ENCODE data around the gene FDXR.

Gene FDXR

DNA sequence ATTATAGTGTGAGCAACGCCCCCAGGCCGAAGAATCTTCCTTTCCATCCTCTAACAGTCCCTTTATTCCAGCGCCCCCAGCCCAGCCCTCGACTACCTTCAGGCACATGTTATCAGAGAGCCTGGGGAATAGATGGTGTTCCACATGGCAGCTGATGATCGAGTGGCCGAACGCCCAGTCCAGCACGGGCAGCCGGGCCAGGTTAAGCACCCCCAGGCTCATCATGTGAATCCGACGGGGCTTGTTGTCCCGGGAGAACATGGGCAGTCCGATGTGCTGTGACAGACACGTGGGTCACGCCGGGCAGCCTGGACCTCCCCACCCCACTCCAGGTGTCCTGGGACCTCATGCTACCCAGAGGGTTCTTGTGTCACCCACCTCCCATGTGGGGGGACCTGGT, 6.5 kb upstream of the FDXR start:
- Histone ChIP-seq H3K27me3 (ENCODE audit: insufficient read depth, poor library complexity, severe bottlenecking) (no peaks in the 10 kb centered on the region), H3K4me3 (replicated peaks; ENCODE audit: insufficient read depth, low read length) (no peak overlapping the region), H3K27ac (replicated peaks) (no peak overlapping the region)
- DNase-seq (ENCODE audit: low read depth in 1 of 2, low spot score in 1 of 2), result no peak
- TF ChIP-seq POLR2AphosphoS5 (IDR thresholded peaks at IDR 0.05; ENCODE audit: low read depth), result no peak
- TF ChIP-seq, protein P1, sequence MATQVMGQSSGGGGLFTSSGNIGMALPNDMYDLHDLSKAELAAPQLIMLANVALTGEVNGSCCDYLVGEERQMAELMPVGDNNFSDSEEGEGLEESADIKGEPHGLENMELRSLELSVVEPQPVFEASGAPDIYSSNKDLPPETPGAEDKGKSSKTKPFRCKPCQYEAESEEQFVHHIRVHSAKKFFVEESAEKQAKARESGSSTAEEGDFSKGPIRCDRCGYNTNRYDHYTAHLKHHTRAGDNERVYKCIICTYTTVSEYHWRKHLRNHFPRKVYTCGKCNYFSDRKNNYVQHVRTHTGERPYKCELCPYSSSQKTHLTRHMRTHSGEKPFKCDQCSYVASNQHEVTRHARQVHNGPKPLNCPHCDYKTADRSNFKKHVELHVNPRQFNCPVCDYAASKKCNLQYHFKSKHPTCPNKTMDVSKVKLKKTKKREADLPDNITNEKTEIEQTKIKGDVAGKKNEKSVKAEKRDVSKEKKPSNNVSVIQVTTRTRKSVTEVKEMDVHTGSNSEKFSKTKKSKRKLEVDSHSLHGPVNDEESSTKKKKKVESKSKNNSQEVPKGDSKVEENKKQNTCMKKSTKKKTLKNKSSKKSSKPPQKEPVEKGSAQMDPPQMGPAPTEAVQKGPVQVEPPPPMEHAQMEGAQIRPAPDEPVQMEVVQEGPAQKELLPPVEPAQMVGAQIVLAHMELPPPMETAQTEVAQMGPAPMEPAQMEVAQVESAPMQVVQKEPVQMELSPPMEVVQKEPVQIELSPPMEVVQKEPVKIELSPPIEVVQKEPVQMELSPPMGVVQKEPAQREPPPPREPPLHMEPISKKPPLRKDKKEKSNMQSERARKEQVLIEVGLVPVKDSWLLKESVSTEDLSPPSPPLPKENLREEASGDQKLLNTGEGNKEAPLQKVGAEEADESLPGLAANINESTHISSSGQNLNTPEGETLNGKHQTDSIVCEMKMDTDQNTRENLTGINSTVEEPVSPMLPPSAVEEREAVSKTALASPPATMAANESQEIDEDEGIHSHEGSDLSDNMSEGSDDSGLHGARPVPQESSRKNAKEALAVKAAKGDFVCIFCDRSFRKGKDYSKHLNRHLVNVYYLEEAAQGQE (IDR thresholded peaks at IDR 0.05; ENCODE audit: insufficient replicate concordance, low read depth), result no peak
- TF ChIP-seq GABPA (IDR thresholded peaks at IDR 0.05; ENCODE audit: low read depth), result no peak
- TF ChIP-seq, protein P2, sequence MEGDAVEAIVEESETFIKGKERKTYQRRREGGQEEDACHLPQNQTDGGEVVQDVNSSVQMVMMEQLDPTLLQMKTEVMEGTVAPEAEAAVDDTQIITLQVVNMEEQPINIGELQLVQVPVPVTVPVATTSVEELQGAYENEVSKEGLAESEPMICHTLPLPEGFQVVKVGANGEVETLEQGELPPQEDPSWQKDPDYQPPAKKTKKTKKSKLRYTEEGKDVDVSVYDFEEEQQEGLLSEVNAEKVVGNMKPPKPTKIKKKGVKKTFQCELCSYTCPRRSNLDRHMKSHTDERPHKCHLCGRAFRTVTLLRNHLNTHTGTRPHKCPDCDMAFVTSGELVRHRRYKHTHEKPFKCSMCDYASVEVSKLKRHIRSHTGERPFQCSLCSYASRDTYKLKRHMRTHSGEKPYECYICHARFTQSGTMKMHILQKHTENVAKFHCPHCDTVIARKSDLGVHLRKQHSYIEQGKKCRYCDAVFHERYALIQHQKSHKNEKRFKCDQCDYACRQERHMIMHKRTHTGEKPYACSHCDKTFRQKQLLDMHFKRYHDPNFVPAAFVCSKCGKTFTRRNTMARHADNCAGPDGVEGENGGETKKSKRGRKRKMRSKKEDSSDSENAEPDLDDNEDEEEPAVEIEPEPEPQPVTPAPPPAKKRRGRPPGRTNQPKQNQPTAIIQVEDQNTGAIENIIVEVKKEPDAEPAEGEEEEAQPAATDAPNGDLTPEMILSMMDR (IDR thresholded peaks at IDR 0.05; ENCODE audit: insufficient read depth, low read length), result no peak
- no peak for TF ChIP-seq SPI1 (IDR thresholded peaks at IDR 0.05; ENCODE audit: borderline replicate concordance, low read depth)

- H3K27me3 ChIP-seq (ENCODE audit: insufficient read depth, poor library complexity, severe bottlenecking), result no peaks in the 10 kb centered on the region
- H3K4me3 ChIP-seq (replicated peaks; ENCODE audit: insufficient read depth, low read length), result no peak overlapping the region
- H3K27ac ChIP-seq (replicated peaks), result no peak overlapping the region
- TF ChIP-seq, protein P1 (IDR thresholded peaks at IDR 0.05; ENCODE audit: insufficient replicate concordance, low read depth), result no peak
- TF ChIP-seq, protein P2 (IDR thresholded peaks at IDR 0.05; ENCODE audit: insufficient read depth, low read length), result no peak
- TF ChIP-seq SPI1 (IDR thresholded peaks at IDR 0.05; ENCODE audit: borderline replicate concordance, low read depth), result no peak
- TF ChIP-seq GABPA (IDR thresholded peaks at IDR 0.05; ENCODE audit: low read depth), result no peak
- TF ChIP-seq POLR2AphosphoS5 (IDR thresholded peaks at IDR 0.05; ENCODE audit: low read depth), result no peak
- no peak for DNase-seq (ENCODE audit: low read depth in 1 of 2, low spot score in 1 of 2)
These were observed 5.9 kb upstream of the FDXR start for GRCh38 chr17:74878658-74879057.

GRCh38 chr17:74877592-74878548, 5.1 kb upstream of the FDXR start:
- no peaks in the 10 kb centered on the region for H3K27me3 ChIP-seq (ENCODE audit: insufficient read depth, poor library complexity, severe bottlenecking)
- no peak overlapping the region for H3K27ac ChIP-seq (replicated peaks)
- no peak overlapping the region for H3K4me3 ChIP-seq (replicated peaks; ENCODE audit: insufficient read depth, low read length)
- TF ChIP-seq, protein P2 (IDR thresholded peaks at IDR 0.05; ENCODE audit: insufficient read depth, low read length), result no peak
- no peak for TF ChIP-seq GABPA (IDR thresholded peaks at IDR 0.05; ENCODE audit: low read depth)
- TF ChIP-seq SPI1 (IDR thresholded peaks at IDR 0.05; ENCODE audit: borderline replicate concordance, low read depth), result no peak
- TF ChIP-seq, protein P1 (IDR thresholded peaks at IDR 0.05; ENCODE audit: insufficient replicate concordance, low read depth), result no peak
- TF ChIP-seq POLR2AphosphoS5 (IDR thresholded peaks at IDR 0.05; ENCODE audit: low read depth), result no peak
- no peak for DNase-seq (ENCODE audit: low read depth in 1 of 2, low spot score in 1 of 2)
